Measurements from ENCODE around the gene FKBP11.
"Not testable (repeated sequence)": the region's sequence is repeated elsewhere in the genome, so short reads cannot be mapped to it uniquely, and the experiment has no call there.

Gene FKBP11

GRCh38 chr12:48954841-48955501 lies 29.7 kb upstream of the FKBP11 start:
- DNase-seq, result no peak

GRCh38 chr12:48954061-48954460 lies 28.8 kb upstream of the FKBP11 start:
- no peak for DNase-seq

GRCh38 chr12:48952691-48953090 lies 27.4 kb upstream of the FKBP11 start:
- DNase-seq, result no peak

- no peak for DNase-seq
Observed at GRCh38 chr12:48947727-48948126, 22.4 kb upstream of the FKBP11 start.

GRCh38 chr12:48946943-48947342 lies 21.7 kb upstream of the FKBP11 start:
- no peak for DNase-seq

- no peak for DNase-seq
Observed at GRCh38 chr12:48946205-48946604, 20.9 kb upstream of the FKBP11 start.

- no peak for DNase-seq
Observed at GRCh38 chr12:48943221-48943620, 17.9 kb upstream of the FKBP11 start.

- no peak for DNase-seq
Observed at GRCh38 chr12:48940181-48940580, 14.9 kb upstream of the FKBP11 start.

GRCh38 chr12:48938805-48939204 lies 13.5 kb upstream of the FKBP11 start:
- no peak for DNase-seq

GRCh38 chr12:48937170-48937569 lies 11.9 kb upstream of the FKBP11 start:
- DNase-seq, result no peak

GRCh38 chr12:48936379-48936979 lies 11.2 kb upstream of the FKBP11 start:
- no peak for DNase-seq

- DNase-seq, result no peak
Observed at GRCh38 chr12:48934312-48934706, 9.0 kb upstream of the FKBP11 start.

- no peak for DNase-seq
Observed at GRCh38 chr12:48933664-48934311, 8.5 kb upstream of the FKBP11 start.

GRCh38 chr12:48932878-48933277 lies 7.6 kb upstream of the FKBP11 start:
- no peak for DNase-seq

- DNase-seq, result no peak
Observed at GRCh38 chr12:48930475-48930874, 5.2 kb upstream of the FKBP11 start.

- no peak for DNase-seq
Observed at GRCh38 chr12:48929551-48929950, 4.3 kb upstream of the FKBP11 start.

- no peak for DNase-seq
Observed at GRCh38 chr12:48927261-48927660, 2.0 kb upstream of the FKBP11 start.

- DNase-seq, result no peak
Observed at GRCh38 chr12:48924617-48925303, 532 bp downstream of the FKBP11 start.

GRCh38 chr12:48923117-48923516 lies 2.2 kb downstream of the FKBP11 start:
- DNase-seq, result no peak

GRCh38 chr12:48917857-48918537 lies 7.3 kb downstream of the FKBP11 start:
- DNase-seq, result no peak

GRCh38 chr12:48910196-48910595 lies 15.1 kb downstream of the FKBP11 start:
- no peak for DNase-seq

- DNase-seq, result not testable (repeated sequence)
Observed at GRCh38 chr12:48909698-48910097, 15.6 kb downstream of the FKBP11 start.

GRCh38 chr12:48907245-48907644 lies 18.0 kb downstream of the FKBP11 start:
- no peak for DNase-seq
